H9 (cell line): ENCODE measurements around the gene DCHS1. TPM values are rescaled to one million over a fixed set of nuclear protein-coding genes. Genes with fewer than 3 reads are reported as not detected.

Source experiments
- DNase-seq: peaks from one replicate; pipeline ENCODE4 v3.0.0-alpha.2; 2017
- H2AFZ ChIP-seq: one replicate; pipeline ENCODE4 v1.6.1; 2013; ENCODE audit warnings: mild to moderate bottlenecking, low read length, control low read depth, moderate library complexity
- H2AK5ac ChIP-seq: 2 replicates; pipeline ENCODE4 v1.6.1; 2013; ENCODE audit warnings: low read length, control low read depth, mixed read lengths; ENCODE audit not compliant: insufficient read length
- H2BK120ac ChIP-seq: one replicate; pipeline ENCODE4 v1.6.1; 2013; ENCODE audit warnings: low read depth, mild to moderate bottlenecking, low read length, control low read depth, inconsistent platforms; ENCODE audit not compliant: poor library complexity, severe bottlenecking
- H2BK12ac ChIP-seq: 2 replicates; pipeline ENCODE4 v1.6.1; 2013; ENCODE audit warnings: low read length, control low read depth, mixed read lengths, low read depth; ENCODE audit not compliant: insufficient read length
- H2BK15ac ChIP-seq: 2 replicates; pipeline ENCODE4 v1.6.1; 2013; ENCODE audit warnings: low read depth, low read length, control low read depth
- H2BK20ac ChIP-seq: one replicate; pipeline ENCODE4 v1.6.1; 2013; ENCODE audit warnings: low read depth, mild to moderate bottlenecking, low read length, control low read depth, inconsistent platforms; ENCODE audit not compliant: poor library complexity, severe bottlenecking
- H2BK5ac ChIP-seq: 2 replicates; pipeline ENCODE4 v1.6.1; 2013; ENCODE audit warnings: low read length, control low read depth, mixed read lengths; ENCODE audit not compliant: insufficient read length
- H3K14ac ChIP-seq: 2 replicates; pipeline ENCODE4 v1.6.1; 2013; ENCODE audit warnings: low read length, control low read depth; ENCODE audit not compliant: insufficient read depth
- H3K18ac ChIP-seq: 2 replicates; pipeline ENCODE4 v1.6.1; 2013; ENCODE audit warnings: low read depth, mild to moderate bottlenecking, mixed read lengths, low read length, control low read depth; ENCODE audit not compliant: insufficient read length
- H3K23ac ChIP-seq: 2 replicates; pipeline ENCODE4 v1.6.1; 2013; ENCODE audit warnings: low read length, control low read depth, mixed read lengths, low read depth; ENCODE audit not compliant: insufficient read length
- H3K23me2 ChIP-seq: 2 replicates; pipeline ENCODE4 v1.6.1; 2013; ENCODE audit warnings: low read depth, mild to moderate bottlenecking, mixed read lengths, low read length, control low read depth; ENCODE audit not compliant: insufficient read length, poor library complexity, severe bottlenecking
- H3K27ac ChIP-seq: 2 replicates; pipeline ENCODE4 v1.5.1; 2013; ENCODE audit warnings: low read length, control low read depth, mixed read lengths, low read depth; ENCODE audit not compliant: insufficient read length
- H3K27me3 ChIP-seq: 2 replicates; pipeline ENCODE4 v1.6.1; 2013; ENCODE audit warnings: low read length, control low read depth, inconsistent platforms; ENCODE audit not compliant: insufficient read depth
- H3K4ac ChIP-seq: 2 replicates; pipeline ENCODE4 v1.6.1; 2013; ENCODE audit warnings: low read depth, mild to moderate bottlenecking, control low read depth, inconsistent platforms, low read length, moderate library complexity
- H3K4me1 ChIP-seq: 2 replicates; pipeline ENCODE4 v1.6.1; 2013; ENCODE audit warnings: low read length, control low read depth, inconsistent platforms; ENCODE audit not compliant: insufficient read depth
- H3K4me2 ChIP-seq: 2 replicates; pipeline ENCODE4 v1.6.1; 2013; ENCODE audit warnings: low read length, control low read depth, mixed read lengths; ENCODE audit not compliant: insufficient read length, insufficient read depth
- H3K56ac ChIP-seq: 2 replicates; pipeline ENCODE4 v1.6.1; 2013; ENCODE audit warnings: low read depth, mild to moderate bottlenecking, mixed read lengths, low read length, control low read depth; ENCODE audit not compliant: insufficient read length
- H3K79me1 ChIP-seq: 2 replicates; pipeline ENCODE4 v1.6.1; 2013; ENCODE audit warnings: low read depth, mild to moderate bottlenecking, moderate library complexity, low read length, control low read depth, inconsistent platforms; ENCODE audit not compliant: insufficient read depth, poor library complexity, severe bottlenecking
- H3K79me2 ChIP-seq: 2 replicates; pipeline ENCODE4 v1.6.1; 2013; ENCODE audit warnings: low read length, control low read depth, inconsistent platforms; ENCODE audit not compliant: insufficient read depth
- H3K9ac ChIP-seq: 2 replicates; pipeline ENCODE4 v1.6.1; 2013; ENCODE audit warnings: low read length, control low read depth, mixed read lengths; ENCODE audit not compliant: insufficient read length; ENCODE audit errors: extremely low read depth
- H3K9me3 ChIP-seq: one replicate; pipeline ENCODE4 v1.6.1; 2013; ENCODE audit warnings: low read depth, low read length, inconsistent platforms; ENCODE audit not compliant: control insufficient read depth
- H3T11ph ChIP-seq: one replicate; pipeline ENCODE4 v1.6.1; 2013; ENCODE audit warnings: mild to moderate bottlenecking, low read length, control low read depth, inconsistent platforms
- H4K20me1 ChIP-seq: one replicate; pipeline ENCODE4 v1.6.1; 2013; ENCODE audit not compliant: control insufficient read depth, insufficient read length, insufficient read depth
- H4K5ac ChIP-seq: 2 replicates; pipeline ENCODE4 v1.6.1; 2013; ENCODE audit warnings: low read depth, mild to moderate bottlenecking, mixed read lengths, low read length, control low read depth; ENCODE audit not compliant: insufficient read length
- H4K8ac ChIP-seq: replicated peaks from 2 replicates; pipeline ENCODE4 v1.6.1; 2013; ENCODE audit warnings: low read length, control low read depth, mixed read lengths, low read depth; ENCODE audit not compliant: insufficient read length
- H4K91ac ChIP-seq: 2 replicates; pipeline ENCODE4 v1.6.1; 2013; ENCODE audit warnings: low read depth, mild to moderate bottlenecking, moderate library complexity, mixed read lengths, low read length, control low read depth; ENCODE audit not compliant: insufficient read length
- H3K27ac Mint-ChIP-seq, 3 experiments: 2 replicates in 2 of 3; 3 replicates in 1 of 3; pipeline ENCODE4 v1.8.0; 2020 to 2021; ENCODE audit warnings: mixed read lengths in 3 of 3, mild to moderate bottlenecking in 1 of 3, moderate library complexity in 1 of 3
- H3K27me3 Mint-ChIP-seq: 2 replicates; pipeline ENCODE4 v1.8.0; 2021; ENCODE audit warnings: low read depth, mild to moderate bottlenecking, moderate library complexity, mixed read lengths
- H3K36me3 Mint-ChIP-seq, 3 experiments: 2 replicates in 2 of 3; 3 replicates in 1 of 3; pipeline ENCODE4 v1.8.0; 2020 to 2021; ENCODE audit warnings: low read depth in 3 of 3, mixed read lengths in 3 of 3; ENCODE audit not compliant: insufficient read depth in 1 of 3
- H3K4me1 Mint-ChIP-seq, 2 experiments: 2 replicates each; pipeline ENCODE4 v1.8.0; 2020; ENCODE audit warnings: mixed read lengths in 2 of 2
- H3K4me3 Mint-ChIP-seq, 2 experiments: 2 replicates in 1 of 2; 3 replicates in 1 of 2; pipeline ENCODE4 v1.8.0; 2020 to 2021; ENCODE audit warnings: mild to moderate bottlenecking in 2 of 2, mixed read lengths in 2 of 2, moderate library complexity in 1 of 2
- H3K9me3 Mint-ChIP-seq, 2 experiments: 2 replicates in 1 of 2; 3 replicates in 1 of 2; pipeline ENCODE4 v1.8.0; 2020; ENCODE audit warnings: mild to moderate bottlenecking in 2 of 2, mixed read lengths in 2 of 2, moderate library complexity in 1 of 2
- CTCF ChIP-seq: fragments of 200-600 bp; sonication (generic); conservative IDR thresholded peaks from 3 replicates; pipeline ENCODE4 v1.8.0; 2021; ENCODE audit warnings: antibody characterized with exemption, mild to moderate bottlenecking
- WGBS: extraction: QIAGEN DNeasy Blood & Tissue Kit; methylation state at CpG from one replicate; pipeline ENCODE4 v1.1.7; 2013; ENCODE audit warnings: missing lambda C conversion rate, low lambda C conversion rate, mixed read lengths; ENCODE audit not compliant: insufficient read length; ENCODE audit errors: extremely low coverage; 5-methylcytosine and 5-hydroxymethylcytosine counted together
- total RNA-seq: library from RNA; stranded (reverse); gene quantifications from 2 replicates; pipeline ENCODE4 v1.2.1, GENCODE V29; 2021

DCHS1 gene
- total RNA-seq, 1 experiment from 2014 or later, result 12.5 TPM

- no peak overlapping the region for H2AFZ ChIP-seq
- DNase-seq, result no peak
- no peak overlapping the region for H3K27ac ChIP-seq
- Mint-ChIP-seq H3K4me1 (no peaks in the 10 kb centered on the region), H3K27ac (no peak overlapping the region), H3K27me3 (peaks cover 1% of the 10 kb centered on the region), H3K9me3 (no peaks in the 10 kb centered on the region), H3K4me3 (no peak overlapping the region), H3K36me3 (no peaks in the 10 kb centered on the region)
- H3K4me2 ChIP-seq, result no peak overlapping the region
- no peak overlapping the region for H2BK12ac ChIP-seq
- no peak overlapping the region for H2BK20ac ChIP-seq
- H3K4ac ChIP-seq, result no peak overlapping the region
- H3K9me3 ChIP-seq, result no peaks in the 10 kb centered on the region
- no peak overlapping the region for H3K18ac ChIP-seq
- H4K91ac ChIP-seq, result no peak overlapping the region
- H3K9ac ChIP-seq, result no peak overlapping the region
- no peak overlapping the region for H4K8ac ChIP-seq
- no peak overlapping the region for H3K23ac ChIP-seq
- WGBS, result no CpG with 5 or more reads among the region's 6 CpGs
- no peak overlapping the region for H2AK5ac ChIP-seq
- H3K79me2 ChIP-seq, result no peaks in the 10 kb centered on the region
- no peak overlapping the region for H3K14ac ChIP-seq
- peaks cover 1% of the 10 kb centered on the region for H3K23me2 ChIP-seq
- no peak overlapping the region for H2BK15ac ChIP-seq
- no peak overlapping the region for H2BK120ac ChIP-seq
- no peak overlapping the region for H3K56ac ChIP-seq
- no peak overlapping the region for H2BK5ac ChIP-seq
- TF ChIP-seq CTCF, result no peak
- peaks cover 10% of the 10 kb centered on the region; the same call in 1 of the 2 replicates for H3K27me3 ChIP-seq
- no peaks in the 10 kb centered on the region for H3K79me1 ChIP-seq
- H4K20me1 ChIP-seq, result no peaks in the 10 kb centered on the region
- H4K5ac ChIP-seq, result no peak overlapping the region
- peaks cover 2% of the 10 kb centered on the region; the same call in 1 of the 2 replicates for H3K4me1 ChIP-seq
- no peak overlapping the region for H3T11ph ChIP-seq
Observed at GRCh38 chr11:6650980-6651379, 4.6 kb downstream of the DCHS1 start.
